Activated naive CD4-positive, alpha-beta T cell treated with anti-CD3 and anti-CD28 coated beads, Interleukin-2, amount 50 U/mL, for 24 hours (primary cell): ENCODE results near the gene GLIS1.

ENCODE experiments used
- H3K27ac Mint-ChIP-seq: one replicate; pipeline ENCODE4 v1.8.0; 2021; ENCODE audit warnings: mild to moderate bottlenecking, mixed read lengths
- H3K27me3 Mint-ChIP-seq: one replicate; pipeline ENCODE4 v1.8.0; 2021; ENCODE audit warnings: mixed read lengths
- H3K36me3 Mint-ChIP-seq: one replicate; pipeline ENCODE4 v1.8.0; 2021; ENCODE audit warnings: mixed read lengths
- H3K4me1 Mint-ChIP-seq: one replicate; pipeline ENCODE4 v1.8.0; 2021; ENCODE audit warnings: mixed read lengths
- H3K4me3 Mint-ChIP-seq: one replicate; pipeline ENCODE4 v1.8.0; 2021; ENCODE audit warnings: mild to moderate bottlenecking, mixed read lengths
- H3K9me3 Mint-ChIP-seq: one replicate; pipeline ENCODE4 v1.8.0; 2021; ENCODE audit warnings: mixed read lengths

Gene GLIS1

DNA sequence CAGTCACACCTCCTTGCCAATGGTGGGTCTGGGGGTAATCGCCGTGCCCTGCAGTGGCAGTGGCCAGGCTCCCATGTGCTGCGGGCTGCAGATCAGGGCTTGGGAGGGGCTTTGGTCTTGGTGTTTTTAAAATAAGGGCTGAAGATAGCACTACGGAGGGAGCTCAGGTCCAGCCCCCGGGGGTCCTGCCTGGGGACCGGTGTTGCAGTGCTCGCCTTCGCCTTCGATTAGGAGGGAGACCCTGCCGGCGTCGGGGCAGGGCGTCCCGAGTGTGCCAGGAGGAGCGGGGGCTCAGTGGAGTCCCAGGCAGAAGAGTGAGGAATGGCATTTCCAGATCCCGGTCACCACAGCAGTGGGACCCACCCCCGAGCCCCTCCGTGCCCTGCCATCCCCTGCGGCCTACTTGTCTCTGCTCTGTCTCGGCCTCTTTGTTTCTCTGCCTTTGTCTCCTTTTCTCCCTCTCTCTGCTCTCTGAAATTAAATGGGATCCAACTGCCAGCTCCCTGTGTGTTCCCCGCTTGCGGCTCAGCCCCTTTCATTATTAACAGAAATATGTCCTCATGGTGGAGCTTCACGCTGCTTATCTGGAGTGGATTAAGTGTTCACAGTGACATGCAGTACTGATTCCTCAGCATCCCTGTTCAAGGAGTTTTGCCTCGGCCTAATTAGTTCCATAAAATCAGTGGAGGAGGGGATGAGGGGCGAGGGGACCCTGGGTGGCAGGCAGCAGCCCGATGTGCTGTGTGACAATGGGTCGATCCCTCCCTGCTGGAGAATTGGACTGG is 235.3 kb downstream of the GLIS1 start:
- peak overlapping the region; percentile 42 for H3K27ac Mint-ChIP-seq
- H3K4me3 Mint-ChIP-seq = no peak overlapping the region
- no peaks in the 10 kb centered on the region for H3K36me3 Mint-ChIP-seq
- H3K9me3 Mint-ChIP-seq = no peaks in the 10 kb centered on the region
- H3K4me1 Mint-ChIP-seq = no peaks in the 10 kb centered on the region
- no peaks in the 10 kb centered on the region for H3K27me3 Mint-ChIP-seq

DNA sequence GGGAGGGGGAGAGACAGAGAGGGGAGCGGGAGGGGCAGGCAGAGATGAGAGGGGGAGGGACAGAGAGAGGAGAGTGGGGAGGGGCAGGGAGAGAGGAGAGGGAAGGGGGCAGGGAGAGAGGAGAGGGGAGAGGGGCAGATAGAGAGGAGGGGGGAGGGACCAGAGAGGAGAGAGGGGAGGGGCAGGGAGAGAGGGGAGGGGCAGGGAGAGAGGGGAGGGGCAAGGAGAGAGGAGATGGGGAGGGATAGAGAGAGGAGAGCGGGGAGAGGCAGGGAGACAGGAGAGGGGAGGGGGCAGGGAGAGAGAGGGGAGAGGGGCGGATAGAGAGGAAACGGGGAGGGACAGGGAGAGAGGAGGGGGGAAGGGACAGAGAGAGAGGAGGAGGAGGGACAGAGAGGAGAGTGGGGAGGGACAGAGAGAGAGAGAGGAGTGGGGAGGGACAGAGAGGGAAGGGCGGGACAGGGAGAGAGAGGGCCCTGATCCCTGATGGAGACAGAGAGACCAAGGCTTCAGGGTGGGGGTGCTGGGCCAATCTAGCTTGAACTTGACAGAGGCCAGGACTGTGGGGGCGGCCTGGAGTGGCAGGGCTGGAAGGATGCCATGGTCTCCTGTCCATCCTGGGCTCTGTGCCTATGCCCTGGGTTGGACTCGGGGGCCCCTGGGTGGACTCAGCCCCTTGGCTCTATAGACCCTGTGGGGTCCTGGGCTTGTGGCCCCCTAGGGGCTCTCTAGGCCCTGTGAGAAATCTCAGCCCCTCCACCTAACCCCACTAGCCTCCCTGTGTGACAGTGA is 236.1 kb downstream of the GLIS1 start:
- Mint-ChIP-seq H3K4me3 (no peak overlapping the region), H3K27me3 (no peaks in the 10 kb centered on the region), H3K4me1 (no peaks in the 10 kb centered on the region), H3K36me3 (no peaks in the 10 kb centered on the region), H3K27ac (no peak overlapping the region), H3K9me3 (no peaks in the 10 kb centered on the region)

DNA sequence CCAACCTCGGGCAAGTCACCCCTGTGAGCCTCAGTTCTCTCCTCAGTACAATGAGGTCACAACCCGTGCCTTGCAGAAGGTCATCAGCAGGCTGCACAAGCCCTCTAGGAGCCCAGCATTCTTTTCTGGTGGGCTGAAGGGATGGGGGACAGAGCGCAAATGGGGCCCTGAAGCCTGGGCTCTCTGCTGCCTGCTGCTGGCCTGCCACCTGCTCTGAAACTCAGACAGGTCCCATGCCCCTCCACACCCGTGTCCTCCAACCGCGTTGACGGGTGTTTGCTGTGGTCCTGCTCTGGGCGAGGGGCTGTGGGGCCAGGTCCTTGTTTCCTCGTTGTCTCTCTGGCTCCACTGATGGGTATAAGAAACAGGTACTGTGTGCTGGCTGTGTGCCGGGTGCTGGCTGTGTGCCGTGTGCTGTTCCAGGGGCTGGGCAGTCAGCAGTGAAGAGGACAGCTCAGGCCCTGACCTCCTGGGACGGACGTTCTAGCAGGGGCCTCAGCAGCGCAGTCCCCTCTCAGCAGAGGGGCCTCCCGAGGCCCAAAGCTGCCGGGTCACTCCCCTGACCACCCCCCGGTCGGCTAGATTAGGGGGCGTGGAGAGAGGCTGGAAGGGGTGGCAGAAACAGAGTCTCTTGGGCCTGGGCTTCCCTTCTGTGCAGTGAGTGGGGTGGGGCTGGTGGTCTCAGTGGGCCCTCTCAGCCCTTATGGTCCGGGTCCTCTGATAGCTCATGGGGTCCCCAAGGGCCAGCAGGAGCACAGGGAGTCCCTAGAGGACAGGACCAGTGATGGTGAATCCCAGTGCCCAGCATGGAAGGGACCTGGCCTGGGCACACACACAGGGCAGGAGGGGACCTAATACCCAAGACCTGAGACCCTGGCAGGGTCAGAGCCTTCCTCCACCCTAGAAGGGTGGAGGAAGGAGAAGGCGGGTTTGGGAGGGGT is 237.6 kb downstream of the GLIS1 start:
- no peaks in the 10 kb centered on the region for H3K27me3 Mint-ChIP-seq
- H3K27ac Mint-ChIP-seq = no peak overlapping the region
- no peaks in the 10 kb centered on the region for H3K9me3 Mint-ChIP-seq
- H3K4me3 Mint-ChIP-seq = no peak overlapping the region
- no peaks in the 10 kb centered on the region for H3K36me3 Mint-ChIP-seq
- H3K4me1 Mint-ChIP-seq = no peaks in the 10 kb centered on the region

DNA sequence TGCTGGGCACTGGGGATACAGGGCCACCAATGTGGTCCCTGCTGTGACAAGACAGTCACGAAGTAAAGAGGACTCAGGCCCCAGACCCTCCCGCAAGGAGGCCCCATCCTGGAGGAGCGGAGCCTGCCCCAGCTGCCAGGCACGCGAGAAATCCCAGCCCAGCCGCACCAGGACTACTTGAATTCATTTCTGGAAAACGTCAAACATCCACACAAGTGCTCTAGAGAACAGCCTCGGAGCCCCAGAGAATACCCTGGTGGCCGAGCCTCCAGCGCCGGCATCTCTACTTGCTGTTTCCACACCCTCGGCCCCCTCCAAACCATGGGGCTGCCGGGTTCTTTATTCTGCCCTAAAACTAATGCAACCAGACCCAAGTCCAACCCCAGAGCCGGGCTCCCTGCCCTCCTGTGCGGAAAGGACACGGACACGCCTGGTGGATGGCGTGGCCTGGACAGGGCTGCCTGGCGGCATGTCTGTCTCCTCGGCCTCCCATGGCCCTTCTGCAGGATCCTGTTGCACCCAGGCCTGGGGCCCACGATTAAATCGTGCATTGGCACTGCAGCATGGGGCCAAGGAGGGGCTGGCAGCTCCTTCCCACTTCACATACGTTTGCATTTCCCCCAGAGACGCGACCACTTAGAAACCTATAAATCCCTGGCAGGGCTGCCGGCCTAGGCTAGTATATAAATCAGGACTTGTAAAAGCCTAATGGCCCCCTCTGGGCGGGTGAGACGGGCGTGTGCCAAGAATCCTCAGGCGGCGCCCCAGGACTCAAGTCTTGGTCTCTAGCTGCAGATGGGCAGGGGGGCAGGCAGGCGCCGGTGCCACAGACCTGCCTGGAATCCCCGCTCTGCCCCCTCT is 238.5 kb downstream of the GLIS1 start:
- H3K27ac Mint-ChIP-seq = no peak overlapping the region
- no peaks in the 10 kb centered on the region for H3K36me3 Mint-ChIP-seq

DNA sequence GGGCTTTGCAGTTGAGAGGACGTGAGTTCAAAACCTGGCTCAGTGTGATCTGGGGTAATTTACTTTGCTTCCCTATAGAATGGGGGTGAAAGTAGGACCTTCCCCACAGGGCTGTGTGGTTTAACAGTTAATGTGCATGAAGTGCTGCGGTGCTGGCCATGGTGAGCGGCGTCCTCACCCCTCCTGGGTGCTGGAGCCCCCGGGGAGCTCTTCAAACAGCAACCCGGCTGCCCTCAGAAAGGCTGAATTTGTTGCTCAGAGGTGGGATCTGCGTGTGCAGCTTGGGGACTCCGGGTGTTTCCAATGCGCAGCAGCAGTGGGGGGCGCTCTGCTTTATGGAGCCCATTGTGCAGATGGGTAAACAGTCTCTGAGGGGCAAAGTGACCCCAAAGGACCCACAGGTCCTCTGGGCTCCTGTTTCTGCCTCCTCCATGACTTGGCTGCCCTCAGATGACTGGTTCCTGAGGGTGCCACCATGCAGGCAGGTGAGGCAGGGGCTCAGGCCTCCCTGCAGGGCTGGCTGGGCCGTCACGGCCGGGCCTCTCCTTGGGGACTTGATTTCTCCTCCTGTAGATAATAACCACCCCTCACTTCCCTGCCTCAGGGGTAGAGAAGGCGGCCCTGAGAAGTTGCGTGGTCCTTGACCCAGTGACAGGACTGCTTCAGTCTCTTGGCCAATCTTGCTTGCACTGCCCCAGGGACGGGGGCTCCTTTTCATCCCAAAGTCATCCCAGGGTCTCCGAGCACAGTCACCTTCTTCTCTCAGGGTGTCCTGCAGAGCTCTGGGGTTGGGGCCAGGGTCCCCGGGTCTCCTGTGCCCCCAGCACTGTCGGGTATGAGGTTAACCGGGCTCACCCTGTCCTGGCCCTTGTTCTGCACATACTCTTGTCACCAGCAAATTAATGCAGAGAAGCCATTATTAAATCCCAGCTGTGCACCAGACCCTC is 239.4 kb downstream of the GLIS1 start:
- H3K27me3 Mint-ChIP-seq = no peaks in the 10 kb centered on the region
- no peaks in the 10 kb centered on the region for H3K9me3 Mint-ChIP-seq
- H3K4me3 Mint-ChIP-seq = no peak overlapping the region
- no peak overlapping the region for H3K27ac Mint-ChIP-seq
- no peaks in the 10 kb centered on the region for H3K4me1 Mint-ChIP-seq
- no peaks in the 10 kb centered on the region for H3K36me3 Mint-ChIP-seq

More for the DNA sequence above, 238.5 kb downstream of the GLIS1 start:
- no peaks in the 10 kb centered on the region for H3K9me3 Mint-ChIP-seq
- no peaks in the 10 kb centered on the region for H3K27me3 Mint-ChIP-seq
- no peak overlapping the region for H3K4me3 Mint-ChIP-seq
- H3K4me1 Mint-ChIP-seq = no peaks in the 10 kb centered on the region

DNA sequence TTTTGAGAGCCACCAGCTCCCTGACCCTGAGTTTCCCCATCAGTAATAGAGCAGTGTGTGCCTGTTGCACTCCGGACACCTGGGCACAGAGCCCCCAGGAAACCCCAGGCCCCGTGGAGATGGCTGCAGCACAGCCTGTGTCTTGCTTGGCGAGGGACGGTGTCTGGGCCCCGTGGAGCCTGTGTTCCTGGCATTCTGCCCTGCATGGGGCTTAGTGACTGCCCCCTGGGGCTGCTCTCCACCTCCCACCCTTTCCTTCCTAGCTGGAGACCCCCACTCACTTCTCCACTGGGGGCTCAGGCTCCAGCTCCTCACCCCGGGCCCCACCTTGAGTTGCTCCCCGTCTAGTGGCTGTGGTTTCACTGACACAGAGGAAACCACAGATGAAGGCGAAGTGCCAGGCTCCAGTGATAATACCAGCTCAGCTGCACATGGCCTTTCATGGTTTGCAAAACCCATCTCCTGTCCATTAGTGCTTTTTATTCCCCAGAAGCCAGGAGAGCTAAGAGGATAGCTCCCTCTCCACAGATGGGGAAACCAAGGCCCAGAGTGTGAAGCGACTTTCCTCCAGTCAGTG is 240.3 kb downstream of the GLIS1 start:
- no peaks in the 10 kb centered on the region for H3K4me1 Mint-ChIP-seq
- no peaks in the 10 kb centered on the region for H3K27me3 Mint-ChIP-seq
- H3K36me3 Mint-ChIP-seq = no peaks in the 10 kb centered on the region
- H3K4me3 Mint-ChIP-seq = no peak overlapping the region
- no peaks in the 10 kb centered on the region for H3K9me3 Mint-ChIP-seq
- no peak overlapping the region for H3K27ac Mint-ChIP-seq

DNA sequence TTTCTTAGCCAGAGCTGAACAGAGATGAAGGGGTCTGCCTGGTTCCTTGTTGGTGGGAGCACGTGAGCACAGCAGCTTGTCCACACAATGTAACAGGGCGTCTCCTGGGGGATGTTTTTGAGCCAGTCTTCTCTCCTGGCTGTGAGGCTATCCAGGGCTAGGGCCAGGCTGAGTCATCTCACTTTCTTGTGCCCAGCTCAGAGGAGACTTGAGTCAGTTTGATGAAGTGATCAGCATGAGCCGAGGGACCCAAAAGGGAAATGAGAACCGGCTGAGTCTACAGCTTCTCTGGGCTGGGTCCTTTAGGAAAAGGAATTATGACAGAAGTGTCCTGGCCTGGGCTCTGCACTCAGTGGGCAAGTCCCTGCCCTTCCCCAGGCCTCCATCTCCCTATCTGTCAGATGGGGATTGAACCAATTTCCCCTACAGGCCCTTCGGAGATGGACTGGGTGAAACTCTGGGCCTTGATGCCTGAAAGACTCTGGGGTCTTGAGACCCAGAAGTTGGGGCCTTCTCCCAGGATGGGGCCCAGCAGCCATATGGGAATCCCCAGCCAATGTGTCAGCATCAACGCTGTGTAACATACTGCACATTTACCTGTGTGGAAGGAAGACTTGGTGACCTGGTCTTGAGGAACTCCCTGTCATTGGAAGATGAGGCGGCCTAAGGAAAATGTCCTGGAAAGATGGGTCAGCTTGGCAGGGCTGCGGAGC is 243.2 kb downstream of the GLIS1 start:
- no peak overlapping the region for H3K27ac Mint-ChIP-seq
- no peaks in the 10 kb centered on the region for H3K9me3 Mint-ChIP-seq
- no peaks in the 10 kb centered on the region for H3K36me3 Mint-ChIP-seq
- H3K4me1 Mint-ChIP-seq = no peaks in the 10 kb centered on the region
- H3K4me3 Mint-ChIP-seq = no peak overlapping the region
- H3K27me3 Mint-ChIP-seq = no peaks in the 10 kb centered on the region

DNA sequence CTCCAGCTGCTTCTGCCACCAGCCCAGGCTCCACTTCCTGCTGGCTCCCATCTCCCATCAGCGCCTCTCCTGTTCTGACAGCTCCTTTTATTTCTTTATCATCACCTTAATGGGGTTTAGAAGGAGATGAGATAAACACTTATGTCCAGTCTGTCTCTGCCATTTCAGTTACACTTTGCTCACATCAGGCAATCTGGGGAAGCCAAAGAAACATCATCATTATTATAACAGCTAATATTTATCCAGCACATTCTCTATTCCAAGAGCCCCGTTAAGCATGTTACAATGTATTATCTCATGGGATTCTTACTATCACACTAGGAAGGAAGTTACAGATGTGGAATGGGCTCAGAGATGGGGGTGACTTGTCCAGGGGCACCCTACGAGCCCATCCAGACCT is 248.6 kb downstream of the GLIS1 start:
- Mint-ChIP-seq H3K36me3 (no peaks in the 10 kb centered on the region), H3K27ac (no peak overlapping the region), H3K27me3 (peaks cover 8% of the 10 kb centered on the region), H3K4me3 (no peak overlapping the region), H3K9me3 (no peaks in the 10 kb centered on the region), H3K4me1 (peaks cover 3% of the 10 kb centered on the region)

DNA sequence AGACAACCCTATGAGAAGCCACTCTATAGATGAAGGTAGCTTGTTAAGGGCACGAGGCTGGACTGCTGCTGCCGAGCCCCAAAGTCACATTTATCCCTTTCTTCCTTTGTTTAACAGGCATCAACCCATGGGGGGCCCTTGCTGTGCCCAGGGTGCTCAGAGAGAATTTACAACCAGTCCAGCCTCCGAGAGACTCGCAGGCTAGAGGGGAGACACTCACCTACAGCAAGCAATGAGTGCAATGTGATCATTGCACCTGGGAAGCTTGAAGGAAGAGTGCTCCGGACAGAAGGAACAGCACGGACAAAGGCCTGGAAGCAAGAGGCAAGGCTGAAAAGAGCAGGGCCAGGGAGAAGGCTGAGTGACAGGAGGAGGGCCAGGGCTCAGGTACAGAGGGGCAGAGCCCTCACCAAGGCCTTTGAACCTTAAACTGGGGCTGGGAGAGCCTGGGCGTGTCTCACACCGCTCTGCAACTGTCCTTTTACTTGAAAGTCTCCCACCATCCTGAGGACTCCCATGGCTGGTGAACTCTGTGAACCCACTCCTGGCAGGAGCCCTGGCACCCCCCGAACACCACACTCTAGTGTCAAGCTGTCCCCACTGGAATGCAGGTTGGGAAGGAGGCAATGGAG is 252.5 kb downstream of the GLIS1 start:
- Mint-ChIP-seq H3K36me3 (no peaks in the 10 kb centered on the region), H3K27ac (no peak overlapping the region), H3K9me3 (no peaks in the 10 kb centered on the region), H3K4me1 (peaks cover 6% of the 10 kb centered on the region), H3K4me3 (no peak overlapping the region), H3K27me3 (peaks cover 13% of the 10 kb centered on the region)

DNA sequence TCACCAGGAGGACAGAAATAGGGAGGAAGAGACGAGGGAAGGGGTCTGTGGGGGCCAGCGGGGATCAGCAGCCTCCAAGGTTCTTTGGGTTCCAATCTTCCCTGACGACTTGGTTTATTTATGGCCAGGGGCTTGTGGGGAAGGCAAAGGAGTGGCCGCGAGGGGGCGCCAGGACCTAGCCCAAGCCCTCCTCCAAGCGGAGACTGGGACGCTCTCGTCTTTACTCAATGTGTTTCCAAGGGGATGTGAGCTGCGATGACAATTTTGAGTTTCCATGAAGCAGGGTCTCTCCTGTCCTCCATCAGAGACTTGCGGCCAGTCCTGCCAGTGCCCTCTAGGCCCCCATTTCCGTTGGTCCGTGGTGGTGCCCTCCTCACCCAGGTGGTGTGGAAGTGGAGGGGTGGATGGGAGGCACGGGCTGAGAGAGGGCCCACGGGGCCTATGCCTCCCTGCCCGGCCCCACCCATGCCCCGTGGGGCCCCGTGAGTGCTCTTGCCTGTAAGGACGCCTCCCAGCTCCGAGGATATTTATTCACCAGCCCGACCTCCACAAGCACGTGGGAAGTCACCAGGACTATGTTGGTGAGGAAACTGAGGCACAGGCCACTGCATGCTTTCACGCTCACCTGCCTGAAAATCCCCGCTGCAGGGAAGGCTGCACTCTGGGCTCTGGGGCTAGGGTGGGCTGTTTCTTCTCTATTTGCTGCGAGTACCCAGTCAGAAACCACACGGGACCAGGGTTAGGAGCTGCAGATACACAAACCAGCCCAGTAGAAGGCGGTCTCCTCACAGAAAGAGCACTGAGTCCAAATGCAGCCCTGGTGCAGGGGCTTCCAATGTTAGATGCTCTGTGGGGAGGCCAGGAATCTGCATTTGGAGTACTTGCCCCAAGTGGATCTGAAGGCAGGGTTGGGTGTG is 253.2 kb downstream of the GLIS1 start:
- no peaks in the 10 kb centered on the region for H3K9me3 Mint-ChIP-seq
- H3K4me1 Mint-ChIP-seq = peaks cover 6% of the 10 kb centered on the region
- no peak overlapping the region for H3K4me3 Mint-ChIP-seq
- no peaks in the 10 kb centered on the region for H3K36me3 Mint-ChIP-seq
- peaks cover 13% of the 10 kb centered on the region for H3K27me3 Mint-ChIP-seq
- H3K27ac Mint-ChIP-seq = no peak overlapping the region

DNA sequence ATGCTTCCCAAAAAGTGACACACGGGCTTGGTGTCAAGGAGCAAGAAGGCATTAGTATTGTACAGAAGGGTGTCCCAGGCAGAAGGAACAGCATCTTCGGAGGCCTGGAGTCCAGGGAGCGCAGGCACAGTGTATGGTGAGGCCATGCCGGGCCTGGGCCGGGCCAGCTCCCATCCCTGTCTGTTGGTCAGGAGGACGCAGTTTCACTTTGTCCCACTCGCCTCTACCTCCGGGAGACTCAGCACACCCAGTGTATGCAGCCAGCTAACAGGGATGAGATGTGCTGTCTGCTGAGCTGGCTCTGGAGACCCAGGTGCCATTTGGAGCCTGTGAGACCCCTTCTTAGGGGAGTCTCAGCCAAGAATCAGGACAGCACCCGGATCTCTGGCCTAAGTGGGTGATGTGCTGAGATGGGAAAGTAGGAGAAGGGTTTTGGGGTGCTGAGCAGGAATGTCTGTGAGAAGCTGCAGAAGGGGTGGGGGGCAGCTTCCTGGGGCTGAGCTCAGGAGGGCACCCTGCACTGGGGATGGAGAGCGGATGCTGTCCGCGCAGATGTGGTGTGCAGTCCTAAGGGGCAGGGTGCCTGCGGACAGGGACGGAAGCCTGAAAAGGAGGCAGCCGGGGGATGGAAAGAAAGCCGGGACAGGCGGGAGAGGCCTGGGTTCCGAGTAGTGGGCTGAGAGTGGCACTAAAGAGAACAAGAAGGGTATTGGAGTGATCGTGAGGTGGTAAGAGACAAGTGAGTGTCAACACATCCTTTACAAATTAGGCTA is 254.1 kb downstream of the GLIS1 start:
- H3K27ac Mint-ChIP-seq = no peak overlapping the region
- no peak overlapping the region for H3K4me3 Mint-ChIP-seq
- peaks cover 6% of the 10 kb centered on the region for H3K4me1 Mint-ChIP-seq
- no peaks in the 10 kb centered on the region for H3K9me3 Mint-ChIP-seq
- H3K36me3 Mint-ChIP-seq = no peaks in the 10 kb centered on the region
- H3K27me3 Mint-ChIP-seq = peaks cover 13% of the 10 kb centered on the region
